CD14-positive monocyte (primary cell): ENCODE results near the gene IER5L. TPM values are rescaled to one million over a fixed set of nuclear protein-coding genes. Genes with fewer than 3 reads are reported as not detected.

Experiments
- DNase-seq, 3 donors: peaks; one replicate each; pipeline ENCODE4 v3.0.0-alpha.2; 2011 to 2022
- H2AFZ ChIP-seq: 2 replicates; pipeline ENCODE4 v1.6.0; 2012; ENCODE audit warnings: mild to moderate bottlenecking, low read depth, low read length, inconsistent platforms; ENCODE audit not compliant: insufficient read depth, poor library complexity, severe bottlenecking
- H3K27ac ChIP-seq, 2 donors: 1 replicate in 1 of 2; 2 replicates in 1 of 2; pipeline ENCODE4 v1.5.1; 2012 to 2013; ENCODE audit warnings: low read length in 2 of 2, control low read depth in 1 of 2, inconsistent platforms in 1 of 2, low read depth in 1 of 2, mild to moderate bottlenecking in 1 of 2
- H3K27me3 ChIP-seq, 2 donors: one replicate each; pipeline versions ENCODE4 v1.6.0 to v1.6.1; 2011 to 2013; ENCODE audit warnings: low read length in 2 of 2; ENCODE audit not compliant: control insufficient read depth in 2 of 2, insufficient read depth in 2 of 2
- H3K36me3 ChIP-seq, 2 donors: replicated peaks in 1 of 2; 1 replicate in 1 of 2; 2 replicates in 1 of 2; pipeline versions ENCODE4 v1.5.1 to v1.6.1; 2012 to 2013; ENCODE audit warnings: low read length in 2 of 2, control low read depth in 1 of 2, inconsistent platforms in 1 of 2, mild to moderate bottlenecking in 1 of 2; ENCODE audit not compliant: insufficient read depth in 2 of 2, control insufficient read depth in 1 of 2
- H3K4me1 ChIP-seq, 2 donors: 1 replicate in 1 of 2; 2 replicates in 1 of 2; pipeline versions ENCODE4 v1.5.1 to v1.6.1; 2012 to 2013; ENCODE audit warnings: low read length in 2 of 2, control low read depth in 1 of 2, inconsistent platforms in 1 of 2, mild to moderate bottlenecking in 1 of 2, moderate library complexity in 1 of 2; ENCODE audit not compliant: insufficient read depth in 2 of 2, control insufficient read depth in 1 of 2
- H3K4me2 ChIP-seq: replicated peaks from 2 replicates; pipeline ENCODE3; 2012; ENCODE audit warnings: low read length, moderate library complexity, mild to moderate bottlenecking; ENCODE audit not compliant: poor library complexity, severe bottlenecking; ENCODE audit errors: extremely low read depth
- H3K4me3 ChIP-seq, 3 experiments: fragments of 200-600 bp in 1 of 3; sonication (generic) in 1 of 3; replicated peaks in 1 of 3; 1 replicate in 2 of 3; 2 replicates in 1 of 3; pipeline ENCODE4 v1.5.1; 2011 to 2013; ENCODE audit warnings: low read length in 3 of 3, mild to moderate bottlenecking in 3 of 3, control low read depth in 2 of 3, low read depth in 2 of 3, inconsistent platforms in 1 of 3, moderate library complexity in 1 of 3
- H3K79me2 ChIP-seq: 2 replicates; pipeline ENCODE4 v1.6.0; 2012; ENCODE audit warnings: mild to moderate bottlenecking, control low read depth, inconsistent platforms, low read length, moderate library complexity; ENCODE audit not compliant: insufficient read depth
- H3K9ac ChIP-seq: 2 replicates; pipeline ENCODE4 v1.6.0; 2017; ENCODE audit warnings: low read length, mild to moderate bottlenecking; ENCODE audit not compliant: insufficient read depth, poor library complexity, severe bottlenecking
- H3K9me3 ChIP-seq, 2 donors: replicated peaks in 1 of 2; 1 replicate in 1 of 2; 2 replicates in 1 of 2; pipeline versions ENCODE4 v1.5.1 to v1.6.1; 2012 to 2013; ENCODE audit warnings: low read length in 2 of 2, control low read depth in 1 of 2; ENCODE audit not compliant: control insufficient read depth in 1 of 2, insufficient read depth in 1 of 2
- H4K20me1 ChIP-seq: 2 replicates; pipeline ENCODE4 v1.6.0; 2012; ENCODE audit warnings: mild to moderate bottlenecking, low read length, control low read depth, moderate library complexity; ENCODE audit not compliant: insufficient read depth
- H3K27ac Mint-ChIP-seq, 7 donors: one replicate each; pipeline ENCODE4 v1.8.0; 2020; ENCODE audit warnings: mild to moderate bottlenecking in 7 of 7, mixed read lengths in 7 of 7, moderate library complexity in 6 of 7, inconsistent platforms in 2 of 7
- H3K27me3 Mint-ChIP-seq, 3 donors: one replicate each; pipeline ENCODE4 v1.8.0; 2021 to 2022; ENCODE audit warnings: low read depth in 3 of 3, mild to moderate bottlenecking in 3 of 3, mixed read lengths in 3 of 3, moderate library complexity in 3 of 3, inconsistent platforms in 1 of 3
- H3K36me3 Mint-ChIP-seq, 2 donors: one replicate each; pipeline ENCODE4 v1.8.0; 2020; ENCODE audit warnings: mixed read lengths in 2 of 2, inconsistent platforms in 1 of 2, mild to moderate bottlenecking in 1 of 2
- H3K4me1 Mint-ChIP-seq: one replicate; pipeline ENCODE4 v1.8.0; 2020; ENCODE audit warnings: mild to moderate bottlenecking, mixed read lengths
- H3K4me3 Mint-ChIP-seq, 2 donors: one replicate each; pipeline ENCODE4 v1.8.0; 2020; ENCODE audit warnings: mild to moderate bottlenecking in 2 of 2, mixed read lengths in 2 of 2, moderate library complexity in 1 of 2
- H3K9me3 Mint-ChIP-seq, 7 donors: one replicate each; pipeline ENCODE4 v1.8.0; 2020 to 2022; ENCODE audit warnings: mixed read lengths in 7 of 7, mild to moderate bottlenecking in 6 of 7, moderate library complexity in 6 of 7, inconsistent platforms in 2 of 7
- CTCF ChIP-seq: fragments of 200-600 bp; IDR thresholded peaks from one replicate; pipeline ENCODE4 v1.8.0; 2022; ENCODE audit warnings: antibody characterized with exemption, mild to moderate bottlenecking
- WGBS: methylation state at CpG from one replicate; pipeline ENCODE4 v1.1.5; 2013; ENCODE audit warnings: missing lambda C conversion rate; ENCODE audit not compliant: insufficient coverage; 5-methylcytosine and 5-hydroxymethylcytosine counted together
- intact Hi-C, 2 donors: fragments of 100-400 bp; cut with micrococcal nuclease; formaldehyde crosslinking; loops; one replicate each; pipeline versions ENCODE4 v1.15.0 to v1.15.1; 2023
- polyA plus RNA-seq, 3 donors: library from polyadenylated mRNA; depleted of rRNA in 1 of 3; unstranded in 2 of 3; stranded (reverse) in 1 of 3; fragments of 300-500 nt in 2 of 3; fragments of >200 nt in 1 of 3; fragmentation: Illumina TruSeq in 2 of 3; gene quantifications; 1 replicate in 2 of 3; 2 replicates in 1 of 3; pipeline ENCODE4 v1.2.3, GENCODE V29; 2012 to 2021

Gene IER5L
- polyA plus RNA-seq, 3 donors = 0.36 to 15.5 (median 0.79) TPM

GRCh38 chr9:129175825-129176633 lies 2.0 kb downstream of the IER5L start:
- TF ChIP-seq CTCF = no peak
- Mint-ChIP-seq H3K27me3 (peaks cover 9 to 25% (median 15%) of the 10 kb centered on the region in 3 donors), H3K4me1 (peaks cover 16% of the 10 kb centered on the region), H3K9me3 (peaks cover 0 to 1% (median 0%) of the 10 kb centered on the region in 7 donors), H3K36me3 (no peaks in the 10 kb centered on the region), H3K27ac (peak overlapping the region; percentile 82 to 93 (median 92)), H3K4me3 (peak overlapping the region; percentile 90 to 92)
- Histone ChIP-seq H3K36me3 (no peaks in the 10 kb centered on the region), H3K4me1 (peaks cover 27 to 36% of the 10 kb centered on the region in 2 donors), H3K27ac (peak overlapping the region; percentile 61 to 88), H3K4me2 (peak overlapping the region; percentile 98), H3K4me3 (peak overlapping the region; percentile 70 to 98 (median 82)), H3K27me3 (peaks cover 0 to 12% of the 10 kb centered on the region in 2 donors), H3K9ac (peak overlapping the region; percentile 82), H3K9me3 (no peaks in the 10 kb centered on the region), H3K79me2 (peaks cover 14% of the 10 kb centered on the region), H4K20me1 (peaks cover 17% of the 10 kb centered on the region), H2AFZ (peak overlapping the region; percentile 86)
- DNase-seq = peak; percentile 81 to 89 (median 82)
- WGBS = 0% methylated on average over 19 of the region's 47 CpGs
- intact Hi-C loops = loop anchor here (2.0 to 10.0 kb wide), 6 partner anchors 33 to 451 kb away; partner anchors contain the start of gene NTMT1 (in 1 of the 2)

GRCh38 chr9:129175515-129175824 lies 2.6 kb downstream of the IER5L start:
- peak overlapping the region; percentile 98 for H3K4me2 ChIP-seq
- Mint-ChIP-seq H3K4me1 (peaks cover 20% of the 10 kb centered on the region), H3K27me3 (peaks cover 9 to 24% (median 15%) of the 10 kb centered on the region in 3 donors), H3K27ac (peak overlapping the region; percentile 82 to 93 (median 92)), H3K36me3 (no peaks in the 10 kb centered on the region), H3K4me3 (peak overlapping the region; percentile 90 to 92), H3K9me3 (peaks cover 0 to 1% (median 0%) of the 10 kb centered on the region in 7 donors)
- H3K27me3 ChIP-seq = peaks cover 0 to 12% of the 10 kb centered on the region in 2 donors
- 0% methylated on average over 3 of the region's 10 CpGs for WGBS
- intact Hi-C loops = loop anchor here (2.0 to 10.0 kb wide), 6 partner anchors 33 to 452 kb away; partner anchors contain the start of gene NTMT1 (in 1 of the 2)
- no peak for DNase-seq
- H4K20me1 ChIP-seq = peaks cover 17% of the 10 kb centered on the region
- peaks cover 29 to 42% of the 10 kb centered on the region in 2 donors for H3K4me1 ChIP-seq
- peak overlapping the region; percentile 86 for H2AFZ ChIP-seq
- peaks cover 14% of the 10 kb centered on the region for H3K79me2 ChIP-seq
- TF ChIP-seq CTCF = no peak
- peak overlapping the region; percentile 73 for H3K9ac ChIP-seq
- H3K4me3 ChIP-seq = peak overlapping the region; percentile 70 to 98 (median 82)
- no peaks in the 10 kb centered on the region for H3K9me3 ChIP-seq
- no peaks in the 10 kb centered on the region for H3K36me3 ChIP-seq
- H3K27ac ChIP-seq = peak overlapping the region; percentile 61 to 88
